Measurements from ENCODE around the gene YIPF3. TPM values are rescaled to one million over a fixed set of nuclear protein-coding genes. Genes with fewer than 3 reads are reported as not detected.
"Not testable (repeated sequence)": the region's sequence is repeated elsewhere in the genome, so short reads cannot be mapped to it uniquely, and the experiment has no call there.

Gene YIPF3
- total RNA-seq, 1 donor from 2014 or later, result 59.1 TPM

- DNase-seq, result no peak
- intact Hi-C loops (cut with micrococcal nuclease), result no loop called here
- Mint-ChIP-seq H3K4me3 (no peak overlapping the region), H3K27ac (no peak overlapping the region), H3K36me3 (ENCODE audit: low read depth) (no peaks in the 10 kb centered on the region), H3K4me1 (no peaks in the 10 kb centered on the region), H3K9me3 (no peaks in the 10 kb centered on the region), H3K27me3 (peaks cover 40% of the 10 kb centered on the region)
- CTCF ChIA-PET, result no interaction called here
- POLR2A ChIA-PET, result no interaction called here
- no peak for ATAC-seq (ENCODE audit: low read depth)
- no peak for TF ChIP-seq CTCF (IDR thresholded peaks at IDR 0.05)
Measured at GRCh38 chr6:43467752-43468151, 49.0 kb downstream of the YIPF3 start.

GRCh38 chr6:43467265-43467664 lies 49.5 kb downstream of the YIPF3 start:
- peaks cover 40% of the 10 kb centered on the region for H3K27me3 Mint-ChIP-seq
- POLR2A ChIA-PET; H3K9me3 Mint-ChIP-seq; H3K4me3 Mint-ChIP-seq; CTCF ChIA-PET; H3K4me1 Mint-ChIP-seq; intact Hi-C loops (cut with micrococcal nuclease); ATAC-seq (ENCODE audit: low read depth); H3K27ac Mint-ChIP-seq; H3K36me3 Mint-ChIP-seq (ENCODE audit: low read depth); DNase-seq: not testable (repeated sequence)

DNA sequence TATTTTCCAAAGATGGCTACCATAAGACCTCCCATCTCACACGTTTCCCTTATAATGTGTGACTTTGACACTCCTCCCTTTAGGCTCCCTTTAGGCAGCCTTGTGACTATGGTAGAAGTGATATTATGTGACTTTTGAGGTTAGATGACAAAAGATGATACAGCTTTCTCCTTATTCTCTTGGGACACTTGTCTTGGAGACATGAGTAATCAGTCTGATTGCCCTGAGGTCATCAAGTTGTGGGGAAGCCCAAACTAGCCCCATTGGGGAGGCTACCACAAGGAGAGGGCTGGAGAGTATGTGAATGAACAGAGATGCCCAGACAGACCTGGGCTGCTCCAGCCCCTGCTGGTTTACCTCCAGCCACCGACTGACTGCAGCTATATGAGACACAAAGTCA lies 50.8 kb downstream of the YIPF3 start:
- Mint-ChIP-seq H3K9me3 (no peaks in the 10 kb centered on the region), H3K4me3 (no peak overlapping the region), H3K27ac (no peak overlapping the region), H3K36me3 (ENCODE audit: low read depth) (no peaks in the 10 kb centered on the region), H3K4me1 (no peaks in the 10 kb centered on the region), H3K27me3 (peaks cover 37% of the 10 kb centered on the region)
- no peak for ATAC-seq (ENCODE audit: low read depth)
- intact Hi-C loops (cut with micrococcal nuclease), result no loop called here
- ChIA-PET POLR2A (no interaction called here), CTCF (no interaction called here)
- no peak for DNase-seq
- no peak for TF ChIP-seq CTCF (IDR thresholded peaks at IDR 0.05)

DNA sequence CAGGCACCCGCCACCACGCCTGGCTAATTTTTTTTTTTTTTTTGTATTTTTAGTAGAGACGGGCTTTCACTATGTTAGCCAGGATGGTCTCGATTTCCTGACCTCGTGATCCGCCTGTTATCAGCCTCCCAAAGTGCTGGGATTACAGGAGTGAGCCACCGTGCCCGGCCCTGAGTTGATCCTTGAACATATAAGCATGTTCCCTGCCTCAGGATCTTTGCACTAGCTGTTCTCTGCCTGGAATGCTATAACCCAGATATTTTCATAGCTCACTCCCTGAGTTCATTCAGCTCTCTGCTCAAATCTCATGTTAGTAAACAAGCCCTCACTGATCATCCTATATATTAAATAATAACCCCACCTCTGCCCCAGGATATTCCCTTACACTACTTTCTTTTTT lies 52.4 kb downstream of the YIPF3 start:
- H3K9me3 Mint-ChIP-seq, result no peaks in the 10 kb centered on the region
- ChIA-PET CTCF (no interaction called here), POLR2A (interaction anchor here (0.6 to 1.5 kb wide), 6 partner anchors 8 to 410 kb away, joined by 3 to 6 read pairs (median 4); partner anchors contain the start of genes ABCC10 and DLK2)
- H3K4me3 Mint-ChIP-seq, result no peak overlapping the region
- peaks cover 37% of the 10 kb centered on the region for H3K27me3 Mint-ChIP-seq
- no peak for TF ChIP-seq CTCF (IDR thresholded peaks at IDR 0.05)
- no peaks in the 10 kb centered on the region for H3K4me1 Mint-ChIP-seq
- H3K27ac Mint-ChIP-seq, result no peak overlapping the region
- DNase-seq (no peak), ATAC-seq (ENCODE audit: low read depth) (no peak)
- intact Hi-C loops (cut with micrococcal nuclease), result no loop called here
- no peaks in the 10 kb centered on the region for H3K36me3 Mint-ChIP-seq (ENCODE audit: low read depth)

DNA sequence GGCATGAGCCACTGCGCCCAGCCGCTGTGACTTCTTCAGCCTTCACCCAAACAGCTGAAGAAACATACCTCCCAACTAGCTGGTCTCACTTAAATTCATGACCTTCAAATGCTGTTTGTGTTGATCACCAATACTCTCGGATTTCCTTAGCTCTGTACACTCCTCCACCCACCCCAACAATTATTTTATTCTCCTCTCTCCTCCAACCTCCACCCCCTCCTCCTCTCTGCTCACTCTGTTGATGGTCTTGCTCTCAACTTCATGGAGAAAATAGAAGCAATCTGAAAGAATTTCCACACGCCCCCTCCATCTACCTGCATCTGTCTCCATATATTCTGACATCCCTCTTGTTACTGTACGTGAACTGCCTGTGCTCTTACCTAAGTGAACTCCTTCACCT lies 54.8 kb downstream of the YIPF3 start:
- Mint-ChIP-seq H3K27me3 (peaks cover 22% of the 10 kb centered on the region), H3K4me3 (no peak overlapping the region), H3K4me1 (peaks cover 1% of the 10 kb centered on the region), H3K36me3 (ENCODE audit: low read depth) (no peaks in the 10 kb centered on the region), H3K9me3 (no peaks in the 10 kb centered on the region), H3K27ac (no peak overlapping the region)
- no peak for TF ChIP-seq CTCF (IDR thresholded peaks at IDR 0.05)
- DNase-seq, result no peak
- intact Hi-C loops (cut with micrococcal nuclease), result no loop called here
- no peak for ATAC-seq (ENCODE audit: low read depth)
- POLR2A ChIA-PET, result no interaction called here
- CTCF ChIA-PET, result no interaction called here

Other genes starting within 250 kb of the YIPF3 start
- gene SLC22A7, start 218.7 kb downstream of the YIPF3 start, total RNA-seq, result not detected in 2 replicates
- gene CRIP3, start 208.1 kb downstream of the YIPF3 start, total RNA-seq, result 42.2 and 49.9 TPM in 2 replicates
- gene ZNF318, start 147.3 kb downstream of the YIPF3 start, total RNA-seq, result 135 and 159 TPM in 2 replicates
- gene ABCC10, start 89.4 kb downstream of the YIPF3 start, total RNA-seq, result 59.5 and 74.6 TPM in 2 replicates
- gene DLK2, start 61.4 kb downstream of the YIPF3 start, total RNA-seq, result 1.4 TPM in 2 replicates
- 36.0 and 45.3 TPM in 2 replicates for gene TJAP1, start 39.4 kb downstream of the YIPF3 start, total RNA-seq
- gene LRRC73, start 6.6 kb downstream of the YIPF3 start, total RNA-seq, result 0.31 and 0.34 TPM in 2 replicates
- 67.7 and 75.6 TPM in 2 replicates for gene POLR1C, start 163 bp upstream of the YIPF3 start, total RNA-seq
- 54.4 and 59.4 TPM in 2 replicates for gene XPO5, start 59.1 kb upstream of the YIPF3 start, total RNA-seq
- 23.3 and 26.5 TPM in 2 replicates for gene POLH, start 59.3 kb upstream of the YIPF3 start, total RNA-seq
- gene GTPBP2, start 112.3 kb upstream of the YIPF3 start, total RNA-seq, result 75.7 and 81.4 TPM in 2 replicates
- gene MAD2L1BP, start 118.9 kb upstream of the YIPF3 start, total RNA-seq, result 40.1 and 40.5 TPM in 2 replicates
- 0.17 TPM in 1 of 2 replicates, not detected in the other for gene RSPH9, start 128.1 kb upstream of the YIPF3 start, total RNA-seq
- 57.0 and 59.1 TPM in 2 replicates for gene MRPS18A, start 170.9 kb upstream of the YIPF3 start, total RNA-seq